Breast epithelium (tissue), 4 donors: ENCODE data around the gene ROBO3. TPM values are rescaled to one million over a fixed set of nuclear protein-coding genes. Genes with fewer than 3 reads are reported as not detected.
A peak's percentile ranks its signal among the peaks of the same experiment; 100 is the strongest.

Experiments
- DNase-seq, 2 donors: peaks; one replicate each; pipeline ENCODE4 v3.0.0-alpha.2; 2019; ENCODE audit warnings: low spot score in 2 of 2
- H3K27ac ChIP-seq, 2 donors: fragments of 200-600 bp; sonication (generic) in 1 of 2; one replicate each; pipeline ENCODE4 v1.5.1; 2016 to 2019; ENCODE audit warnings: mild to moderate bottlenecking in 1 of 2
- H3K27me3 ChIP-seq, 2 donors: fragments of 200-600 bp; sonication (generic) in 1 of 2; one replicate each; pipeline versions ENCODE4 v1.5.1 to v1.6.0; 2017 to 2019; ENCODE audit warnings: control low read depth in 1 of 2, mild to moderate bottlenecking in 1 of 2
- H3K36me3 ChIP-seq: fragments of 200-600 bp; one replicate; pipeline ENCODE4 v1.5.1; 2019
- H3K4me1 ChIP-seq, 2 donors: fragments of 200-600 bp; sonication (generic); one replicate each; pipeline ENCODE4 v1.5.1; 2016 to 2019; ENCODE audit warnings: control low read depth in 1 of 2
- H3K4me3 ChIP-seq, 3 donors: fragments of 200-600 bp; sonication (generic); 1 replicate in 2 of 3; 2 replicates in 1 of 3; pipeline ENCODE4 v1.5.1; 2016 to 2019; ENCODE audit warnings: mild to moderate bottlenecking in 3 of 3, moderate library complexity in 2 of 3
- H3K9me3 ChIP-seq, 2 donors: fragments of 200-600 bp; sonication (generic) in 1 of 2; one replicate each; pipeline ENCODE4 v1.5.1; 2016 to 2019; ENCODE audit warnings: control low read depth in 1 of 2
- CTCF ChIP-seq, 3 donors: fragments of 450-650 bp; IDR thresholded peaks; one replicate each; pipeline ENCODE4 v1.5.1; 2016 to 2017; ENCODE audit warnings: antibody characterized with exemption in 3 of 3, mild to moderate bottlenecking in 3 of 3, moderate library complexity in 3 of 3
- POLR2A ChIP-seq: fragments of 450-650 bp; IDR thresholded peaks from one replicate; pipeline ENCODE4 v1.6.1; 2016; ENCODE audit warnings: antibody characterized with exemption, mild to moderate bottlenecking, moderate library complexity
- POLR2AphosphoS5 ChIP-seq, 3 donors: sonication (generic); formaldehyde crosslinking; IDR thresholded peaks; one replicate each; pipeline ENCODE4 v1.6.1; 2017; ENCODE audit warnings: antibody characterized with exemption in 3 of 3
- intact Hi-C: fragments of 100-400 bp; cut with DNase I; formaldehyde crosslinking; loops from one replicate; pipeline ENCODE4 v1.15.1; 2023; ENCODE audit warnings: low total_unique reads
- total RNA-seq, 3 donors: library from RNA; depleted of rRNA; stranded (reverse); fragments of >200 nt; gene quantifications; one replicate each; pipeline ENCODE4 v1.1.0, GENCODE V29; 2016

Gene ROBO3
- total RNA-seq, 3 donors from 2014 or later: 9.1 to 30.9 (median 15.4) TPM

- Histone ChIP-seq H3K27ac (no peak overlapping the region), H3K9me3 (no peaks in the 10 kb centered on the region), H3K4me3 (peak overlapping the region in 1 of 3 donors; percentile 51), H3K36me3 (no peaks in the 10 kb centered on the region), H3K4me1 (peaks cover 12 to 13% of the 10 kb centered on the region in 2 donors), H3K27me3 (peaks cover 19 to 88% of the 10 kb centered on the region in 2 donors)
- intact Hi-C loops: loop anchor here (5.0 kb wide), 1 partner anchor 998 kb away; no protein-coding TSS in a partner anchor
- DNase-seq: no peak
- no peak for TF ChIP-seq POLR2AphosphoS5 (IDR thresholded peaks at IDR 0.05)
- TF ChIP-seq CTCF (IDR thresholded peaks at IDR 0.05): no peak
- TF ChIP-seq POLR2A: no peak
Observed at GRCh38 chr11:124869331-124869730, 4.1 kb downstream of the ROBO3 start.

DNA sequence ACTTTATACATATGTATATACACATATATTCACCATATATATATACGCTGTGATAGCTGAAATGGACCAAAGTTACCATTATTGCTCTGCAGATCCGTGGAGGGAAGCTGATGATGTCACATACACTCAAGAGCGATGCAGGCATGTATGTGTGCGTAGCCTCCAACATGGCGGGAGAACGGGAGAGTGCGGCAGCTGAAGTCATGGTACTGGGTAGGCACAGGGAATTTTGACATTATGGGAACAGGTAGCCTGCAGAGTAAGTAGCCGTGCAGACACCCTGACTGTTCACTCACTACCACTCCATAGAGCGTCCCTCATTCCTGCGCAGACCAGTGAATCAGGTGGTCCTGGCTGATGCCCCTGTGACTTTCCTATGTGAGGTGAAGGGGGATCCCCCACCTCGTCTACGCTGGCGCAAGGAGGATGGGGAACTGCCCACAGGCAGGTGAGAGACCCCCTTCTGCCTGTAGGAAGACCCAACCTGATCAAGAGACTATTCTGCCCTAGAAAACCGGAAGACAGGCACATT, 4.7 kb downstream of the ROBO3 start:
- Histone ChIP-seq H3K27me3 (peaks cover 19 to 82% of the 10 kb centered on the region in 2 donors), H3K9me3 (no peaks in the 10 kb centered on the region), H3K4me3 (no peak overlapping the region), H3K27ac (no peak overlapping the region), H3K4me1 (peaks cover 11 to 12% of the 10 kb centered on the region in 2 donors), H3K36me3 (no peaks in the 10 kb centered on the region)
- intact Hi-C loops: loop anchor here (5.0 kb wide), 1 partner anchor 997 kb away; no protein-coding TSS in a partner anchor
- TF ChIP-seq CTCF (IDR thresholded peaks at IDR 0.05) (no peak), POLR2AphosphoS5 (IDR thresholded peaks at IDR 0.05) (no peak), POLR2A (no peak)
- no peak for DNase-seq

DNA sequence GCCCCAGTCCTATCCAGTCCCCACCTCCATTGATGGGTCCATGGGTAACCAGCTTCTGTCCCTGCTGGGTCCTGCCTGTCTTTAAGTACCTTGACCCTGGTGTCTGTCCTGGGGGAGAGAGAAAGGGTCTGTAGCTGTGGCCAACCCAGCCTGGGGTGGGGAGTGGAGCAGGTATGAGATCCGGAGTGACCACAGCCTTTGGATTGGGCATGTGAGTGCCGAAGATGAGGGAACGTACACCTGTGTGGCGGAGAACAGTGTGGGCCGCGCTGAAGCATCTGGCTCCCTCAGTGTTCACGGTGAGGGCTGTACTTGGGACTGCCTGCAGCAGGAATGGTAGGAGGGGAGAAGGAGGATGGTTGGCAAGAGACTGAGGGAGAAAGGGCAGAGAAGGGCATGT, 5.2 kb downstream of the ROBO3 start:
- DNase-seq: no peak
- no peaks in the 10 kb centered on the region for H3K36me3 ChIP-seq
- peaks cover 17 to 77% of the 10 kb centered on the region in 2 donors for H3K27me3 ChIP-seq
- no peak overlapping the region for H3K27ac ChIP-seq
- peaks cover 6 to 10% of the 10 kb centered on the region in 2 donors for H3K4me1 ChIP-seq
- intact Hi-C loops: no loop called here
- H3K4me3 ChIP-seq: no peak overlapping the region
- no peaks in the 10 kb centered on the region for H3K9me3 ChIP-seq
- TF ChIP-seq CTCF (IDR thresholded peaks at IDR 0.05) (no peak), POLR2A (no peak), POLR2AphosphoS5 (IDR thresholded peaks at IDR 0.05) (no peak)

- TF ChIP-seq CTCF (IDR thresholded peaks at IDR 0.05): no peak
- TF ChIP-seq POLR2AphosphoS5 (IDR thresholded peaks at IDR 0.05): no peak
- no peak for TF ChIP-seq POLR2A
- no peak overlapping the region for H3K4me3 ChIP-seq
- peaks cover 9 to 58% of the 10 kb centered on the region in 2 donors for H3K27me3 ChIP-seq
- H3K27ac ChIP-seq: no peak overlapping the region
- H3K36me3 ChIP-seq: no peaks in the 10 kb centered on the region
- intact Hi-C loops: no loop called here
- H3K4me1 ChIP-seq: no peaks in the 10 kb centered on the region
- no peaks in the 10 kb centered on the region for H3K9me3 ChIP-seq
- no peak for DNase-seq
Observed at GRCh38 chr11:124872280-124872679, 7.0 kb downstream of the ROBO3 start.

DNA sequence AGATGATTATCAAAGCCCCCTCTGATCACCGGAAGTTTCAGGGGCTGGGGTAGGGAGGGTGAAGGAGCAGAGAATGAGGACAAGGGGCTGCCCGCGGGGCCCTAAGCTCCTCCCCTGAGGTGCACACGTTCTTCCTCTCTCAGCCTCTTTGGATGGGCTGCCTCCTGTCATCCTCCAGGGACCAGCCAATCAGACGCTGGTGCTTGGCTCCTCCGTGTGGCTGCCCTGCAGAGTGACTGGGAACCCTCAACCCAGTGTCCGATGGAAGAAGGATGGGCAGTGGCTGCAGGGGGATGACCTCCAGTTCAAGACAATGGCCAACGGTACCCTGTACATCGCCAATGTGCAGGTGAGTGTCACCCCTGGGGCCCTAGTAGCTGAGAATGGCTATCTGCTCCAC, 7.5 kb downstream of the ROBO3 start:
- TF ChIP-seq CTCF (IDR thresholded peaks at IDR 0.05) (no peak), POLR2A (no peak), POLR2AphosphoS5 (IDR thresholded peaks at IDR 0.05) (no peak)
- no peak overlapping the region for H3K4me3 ChIP-seq
- H3K9me3 ChIP-seq: no peaks in the 10 kb centered on the region
- no peaks in the 10 kb centered on the region for H3K4me1 ChIP-seq
- intact Hi-C loops: no loop called here
- DNase-seq: no peak
- H3K27me3 ChIP-seq: peaks cover 9 to 53% of the 10 kb centered on the region in 2 donors
- no peaks in the 10 kb centered on the region for H3K36me3 ChIP-seq
- no peak overlapping the region for H3K27ac ChIP-seq
